ENCODE data around the gene GCKR. TPM values are rescaled to one million over a fixed set of nuclear protein-coding genes. Genes with fewer than 3 reads are reported as not detected.

Gene GCKR
- total and polyA plus RNA-seq, 2 of the 13 experiments (the other 11 are each of a cell fraction or from before 2014, with no cell fraction given) = 15.2 to 48.3 TPM

DNA sequence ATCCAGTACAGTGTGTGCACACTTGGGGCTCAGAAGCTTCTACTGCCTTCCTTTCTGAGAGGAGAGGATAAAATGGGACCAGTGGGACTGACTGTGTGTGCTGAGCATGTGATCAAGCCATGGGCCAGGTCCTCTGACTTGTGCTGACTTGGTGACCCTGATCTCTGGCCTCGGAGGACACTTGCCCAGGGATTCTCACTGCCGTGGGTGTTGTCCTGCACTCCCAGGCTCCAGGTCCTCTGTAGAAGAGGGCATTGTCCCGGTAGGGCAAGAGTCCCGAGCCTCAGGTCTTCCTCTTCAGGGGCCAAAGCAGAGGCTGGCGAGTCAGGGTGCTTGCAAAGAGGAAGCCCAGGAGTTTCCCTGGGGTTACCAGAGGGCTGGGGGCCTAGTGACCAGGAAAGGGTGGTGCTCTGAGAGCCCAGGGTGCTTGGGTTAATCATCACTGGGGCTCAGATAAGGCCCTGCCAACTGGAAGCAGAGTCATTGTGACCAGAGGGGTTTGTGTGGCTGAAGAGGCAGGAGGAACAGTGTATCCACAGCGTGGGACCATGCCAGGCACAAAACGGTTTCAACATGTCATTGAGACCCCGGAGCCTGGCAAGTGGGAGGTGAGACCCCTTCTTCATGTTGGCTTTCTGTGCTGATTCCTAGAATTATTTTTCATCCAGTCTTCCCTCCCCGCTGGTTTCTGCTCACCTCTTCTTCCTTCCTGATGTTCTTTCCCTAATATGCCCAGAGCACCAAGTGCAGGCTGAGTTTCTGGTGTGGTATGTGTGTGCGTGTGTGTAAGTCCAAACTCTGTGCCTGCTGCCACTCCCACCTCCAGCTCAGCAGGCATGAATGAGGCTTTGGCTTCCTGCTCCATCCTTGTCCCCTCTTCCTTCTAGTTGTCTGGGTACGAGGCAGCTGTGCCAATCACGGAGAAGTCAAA, at the start of gene GCKR (continued):
- TF ChIP-seq ZNF660 (CRISPR knock-in tag; IDR thresholded peaks at IDR 0.05; ENCODE audit: borderline replicate concordance, low read depth) (no peak), MAZ (IDR thresholded peaks at IDR 0.05; ENCODE audit: borderline replicate concordance, low read depth, low read length) (peak; percentile 30; the same call in 1 of the 2 replicates), MAZ (CRISPR knock-in tag; IDR thresholded peaks at IDR 0.05; ENCODE audit: low read depth) (peak; percentile 79), NCOA2 (CRISPR knock-in tag; IDR thresholded peaks at IDR 0.05) (peak; percentile 68; the same call in 1 of the 2 replicates), POLR2G (IDR thresholded peaks at IDR 0.05; ENCODE audit: low read depth, low read length) (peak; percentile 85), ZBTB8A (CRISPR knock-in tag; IDR thresholded peaks at IDR 0.05; ENCODE audit: borderline replicate concordance, low read depth) (no peak), ZNF879 (CRISPR knock-in tag; IDR thresholded peaks at IDR 0.05) (peak; percentile 92; the same call in 1 of the 2 replicates), GTF2F1 (IDR thresholded peaks at IDR 0.05; ENCODE audit: low read length) (no peak), HDAC1 (CRISPR knock-in tag; IDR thresholded peaks at IDR 0.05) (peak; percentile 97), ZNF569 (CRISPR knock-in tag; IDR thresholded peaks at IDR 0.05; ENCODE audit: borderline replicate concordance) (no peak), HOXA7 (CRISPR knock-in tag; IDR thresholded peaks at IDR 0.05) (no peak), TCF12 (IDR thresholded peaks at IDR 0.05) (no peak), TCF12 (CRISPR knock-in tag; IDR thresholded peaks at IDR 0.05) (no peak; the same call in 1 of the 2 replicates)
- TF ChIP-seq, protein P1, sequence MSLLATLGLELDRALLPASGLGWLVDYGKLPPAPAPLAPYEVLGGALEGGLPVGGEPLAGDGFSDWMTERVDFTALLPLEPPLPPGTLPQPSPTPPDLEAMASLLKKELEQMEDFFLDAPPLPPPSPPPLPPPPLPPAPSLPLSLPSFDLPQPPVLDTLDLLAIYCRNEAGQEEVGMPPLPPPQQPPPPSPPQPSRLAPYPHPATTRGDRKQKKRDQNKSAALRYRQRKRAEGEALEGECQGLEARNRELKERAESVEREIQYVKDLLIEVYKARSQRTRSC (CRISPR knock-in tag; IDR thresholded peaks at IDR 0.05; ENCODE audit: low read depth) = no peak
- TF ChIP-seq, protein P2, sequence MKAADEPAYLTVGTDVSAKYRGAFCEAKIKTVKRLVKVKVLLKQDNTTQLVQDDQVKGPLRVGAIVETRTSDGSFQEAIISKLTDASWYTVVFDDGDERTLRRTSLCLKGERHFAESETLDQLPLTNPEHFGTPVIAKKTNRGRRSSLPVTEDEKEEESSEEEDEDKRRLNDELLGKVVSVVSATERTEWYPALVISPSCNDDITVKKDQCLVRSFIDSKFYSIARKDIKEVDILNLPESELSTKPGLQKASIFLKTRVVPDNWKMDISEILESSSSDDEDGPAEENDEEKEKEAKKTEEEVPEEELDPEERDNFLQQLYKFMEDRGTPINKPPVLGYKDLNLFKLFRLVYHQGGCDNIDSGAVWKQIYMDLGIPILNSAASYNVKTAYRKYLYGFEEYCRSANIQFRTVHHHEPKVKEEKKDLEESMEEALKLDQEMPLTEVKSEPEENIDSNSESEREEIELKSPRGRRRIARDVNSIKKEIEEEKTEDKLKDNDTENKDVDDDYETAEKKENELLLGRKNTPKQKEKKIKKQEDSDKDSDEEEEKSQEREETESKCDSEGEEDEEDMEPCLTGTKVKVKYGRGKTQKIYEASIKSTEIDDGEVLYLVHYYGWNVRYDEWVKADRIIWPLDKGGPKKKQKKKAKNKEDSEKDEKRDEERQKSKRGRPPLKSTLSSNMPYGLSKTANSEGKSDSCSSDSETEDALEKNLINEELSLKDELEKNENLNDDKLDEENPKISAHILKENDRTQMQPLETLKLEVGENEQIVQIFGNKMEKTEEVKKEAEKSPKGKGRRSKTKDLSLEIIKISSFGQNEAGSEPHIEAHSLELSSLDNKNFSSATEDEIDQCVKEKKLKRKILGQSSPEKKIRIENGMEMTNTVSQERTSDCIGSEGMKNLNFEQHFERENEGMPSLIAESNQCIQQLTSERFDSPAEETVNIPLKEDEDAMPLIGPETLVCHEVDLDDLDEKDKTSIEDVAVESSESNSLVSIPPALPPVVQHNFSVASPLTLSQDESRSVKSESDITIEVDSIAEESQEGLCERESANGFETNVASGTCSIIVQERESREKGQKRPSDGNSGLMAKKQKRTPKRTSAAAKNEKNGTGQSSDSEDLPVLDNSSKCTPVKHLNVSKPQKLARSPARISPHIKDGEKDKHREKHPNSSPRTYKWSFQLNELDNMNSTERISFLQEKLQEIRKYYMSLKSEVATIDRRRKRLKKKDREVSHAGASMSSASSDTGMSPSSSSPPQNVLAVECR (CRISPR knock-in tag; IDR thresholded peaks at IDR 0.05; ENCODE audit: borderline replicate concordance) = peak; percentile 79; the same call in 1 of the 2 replicates
- TF ChIP-seq, protein P3, sequence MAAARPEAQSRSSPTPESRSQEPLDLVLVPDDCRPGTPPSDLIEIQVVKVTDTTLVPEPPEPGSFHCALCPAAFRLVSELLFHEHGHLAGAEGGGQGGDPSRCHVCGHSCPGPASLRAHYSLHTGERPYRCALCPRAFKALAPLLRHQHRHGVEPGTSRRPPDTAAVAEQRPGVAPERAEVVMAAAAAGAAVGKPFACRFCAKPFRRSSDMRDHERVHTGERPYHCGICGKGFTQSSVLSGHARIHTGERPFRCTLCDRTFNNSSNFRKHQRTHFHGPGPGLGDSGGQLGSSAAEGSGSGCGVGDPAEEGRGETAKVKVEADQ (CRISPR knock-in tag; IDR thresholded peaks at IDR 0.05; ENCODE audit: borderline replicate concordance) = no peak
- TF ChIP-seq, protein P4, sequence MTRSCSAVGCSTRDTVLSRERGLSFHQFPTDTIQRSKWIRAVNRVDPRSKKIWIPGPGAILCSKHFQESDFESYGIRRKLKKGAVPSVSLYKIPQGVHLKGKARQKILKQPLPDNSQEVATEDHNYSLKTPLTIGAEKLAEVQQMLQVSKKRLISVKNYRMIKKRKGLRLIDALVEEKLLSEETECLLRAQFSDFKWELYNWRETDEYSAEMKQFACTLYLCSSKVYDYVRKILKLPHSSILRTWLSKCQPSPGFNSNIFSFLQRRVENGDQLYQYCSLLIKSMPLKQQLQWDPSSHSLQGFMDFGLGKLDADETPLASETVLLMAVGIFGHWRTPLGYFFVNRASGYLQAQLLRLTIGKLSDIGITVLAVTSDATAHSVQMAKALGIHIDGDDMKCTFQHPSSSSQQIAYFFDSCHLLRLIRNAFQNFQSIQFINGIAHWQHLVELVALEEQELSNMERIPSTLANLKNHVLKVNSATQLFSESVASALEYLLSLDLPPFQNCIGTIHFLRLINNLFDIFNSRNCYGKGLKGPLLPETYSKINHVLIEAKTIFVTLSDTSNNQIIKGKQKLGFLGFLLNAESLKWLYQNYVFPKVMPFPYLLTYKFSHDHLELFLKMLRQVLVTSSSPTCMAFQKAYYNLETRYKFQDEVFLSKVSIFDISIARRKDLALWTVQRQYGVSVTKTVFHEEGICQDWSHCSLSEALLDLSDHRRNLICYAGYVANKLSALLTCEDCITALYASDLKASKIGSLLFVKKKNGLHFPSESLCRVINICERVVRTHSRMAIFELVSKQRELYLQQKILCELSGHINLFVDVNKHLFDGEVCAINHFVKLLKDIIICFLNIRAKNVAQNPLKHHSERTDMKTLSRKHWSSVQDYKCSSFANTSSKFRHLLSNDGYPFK (CRISPR knock-in tag; IDR thresholded peaks at IDR 0.05; ENCODE audit: borderline replicate concordance) = peak; percentile 88; the same call in 1 of the 2 replicates
- TF ChIP-seq, protein P5, sequence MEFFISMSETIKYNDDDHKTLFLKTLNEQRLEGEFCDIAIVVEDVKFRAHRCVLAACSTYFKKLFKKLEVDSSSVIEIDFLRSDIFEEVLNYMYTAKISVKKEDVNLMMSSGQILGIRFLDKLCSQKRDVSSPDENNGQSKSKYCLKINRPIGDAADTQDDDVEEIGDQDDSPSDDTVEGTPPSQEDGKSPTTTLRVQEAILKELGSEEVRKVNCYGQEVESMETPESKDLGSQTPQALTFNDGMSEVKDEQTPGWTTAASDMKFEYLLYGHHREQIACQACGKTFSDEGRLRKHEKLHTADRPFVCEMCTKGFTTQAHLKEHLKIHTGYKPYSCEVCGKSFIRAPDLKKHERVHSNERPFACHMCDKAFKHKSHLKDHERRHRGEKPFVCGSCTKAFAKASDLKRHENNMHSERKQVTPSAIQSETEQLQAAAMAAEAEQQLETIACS (CRISPR knock-in tag; IDR thresholded peaks at IDR 0.05) = no peak

All from HepG2 (cell line).